BE2C (cell line): ENCODE results near the gene KCNT1.
A peak's percentile ranks its signal among the peaks of the same experiment; 100 is the strongest.

Experiments
- DNase-seq: peaks from one replicate; pipeline ENCODE4 v3.0.0-alpha.2; 2020
- H3K27me3 ChIP-seq: fragments of 250-450 bp; sonication (Bioruptor Pico); 2 replicates; pipeline ENCODE4 v1.5.1; 2020; ENCODE audit warnings: mild to moderate bottlenecking
- H3K36me3 ChIP-seq: fragments of 250-450 bp; sonication (Bioruptor Pico); 2 replicates; pipeline ENCODE4 v1.5.1; 2020; ENCODE audit warnings: mild to moderate bottlenecking
- H3K4me1 ChIP-seq: fragments of 250-450 bp; sonication (Bioruptor Pico); 2 replicates; pipeline ENCODE4 v1.5.1; 2020
- H3K4me3 ChIP-seq: 2 replicates; pipeline ENCODE4 v1.5.1; 2011; ENCODE audit warnings: low read depth, low read length
- H3K9me3 ChIP-seq: fragments of 250-450 bp; sonication (Bioruptor Pico); 2 replicates; pipeline ENCODE4 v1.5.1; 2020
- CTCF ChIP-seq: IDR thresholded peaks from 2 replicates; pipeline ENCODE4 v1.5.1; 2012; ENCODE audit warnings: mild to moderate bottlenecking, low read depth, low read length

The KCNT1 gene

GRCh38 chr9:135736979-135737839, 35.2 kb downstream of the KCNT1 start:
- no peak for TF ChIP-seq CTCF
- no peaks in the 10 kb centered on the region; the same call in none of the 2 replicates for H3K36me3 ChIP-seq
- DNase-seq: no peak
- no peaks in the 10 kb centered on the region for H3K27me3 ChIP-seq
- H3K4me3 ChIP-seq: no peak overlapping the region
- peaks cover 5% of the 10 kb centered on the region; the same call in 1 of the 2 replicates for H3K4me1 ChIP-seq
- no peaks in the 10 kb centered on the region for H3K9me3 ChIP-seq

GRCh38 chr9:135737840-135738521, 36.0 kb downstream of the KCNT1 start:
- H3K27me3 ChIP-seq: no peaks in the 10 kb centered on the region
- TF ChIP-seq CTCF: no peak
- no peak for DNase-seq
- peaks cover 7% of the 10 kb centered on the region for H3K4me1 ChIP-seq
- no peaks in the 10 kb centered on the region; the same call in none of the 2 replicates for H3K36me3 ChIP-seq
- H3K4me3 ChIP-seq: no peak overlapping the region
- H3K9me3 ChIP-seq: no peaks in the 10 kb centered on the region

- Histone ChIP-seq H3K4me3 (no peak overlapping the region), H3K27me3 (no peaks in the 10 kb centered on the region), H3K36me3 (peaks cover 4% of the 10 kb centered on the region), H3K9me3 (no peaks in the 10 kb centered on the region), H3K4me1 (peaks cover 7% of the 10 kb centered on the region)
- DNase-seq: no peak
- TF ChIP-seq CTCF: no peak
Measured at GRCh38 chr9:135739271-135740220, 37.6 kb downstream of the KCNT1 start.

- TF ChIP-seq CTCF: no peak
- Histone ChIP-seq H3K27me3 (no peaks in the 10 kb centered on the region), H3K4me3 (no peak overlapping the region), H3K36me3 (peaks cover 4% of the 10 kb centered on the region; the same call in 1 of the 2 replicates), H3K9me3 (no peaks in the 10 kb centered on the region), H3K4me1 (peaks cover 7% of the 10 kb centered on the region)
- DNase-seq: peak; percentile 43
Measured at GRCh38 chr9:135741276-135742219, 39.6 kb downstream of the KCNT1 start.

- TF ChIP-seq CTCF: no peak
- peaks cover 4% of the 10 kb centered on the region; the same call in 1 of the 2 replicates for H3K36me3 ChIP-seq
- H3K9me3 ChIP-seq: no peaks in the 10 kb centered on the region
- no peaks in the 10 kb centered on the region for H3K27me3 ChIP-seq
- DNase-seq: no peak
- H3K4me3 ChIP-seq: no peak overlapping the region
- H3K4me1 ChIP-seq: peaks cover 2% of the 10 kb centered on the region
Measured at GRCh38 chr9:135743021-135743420, 41.0 kb downstream of the KCNT1 start.
